HEK293 (cell line): ENCODE data around the gene HOXB13.
A peak's percentile ranks its signal among the peaks of the same experiment; 100 is the strongest.

Source experiments
- CTCF ChIA-PET: fragments of 350-600 bp; formaldehyde crosslinking; extraction: SDS; loops from one replicate; lab custom pipeline; 2021; ENCODE audit warnings: antibody characterized with exemption; lab: Yijun Ruan, JAX
- POLR2A ChIA-PET: fragments of 300-600 bp; formaldehyde crosslinking; extraction: SDS; loops from one replicate; lab custom pipeline; 2020; ENCODE audit warnings: antibody characterized with exemption, inconsistent platforms; lab: Yijun Ruan, JAX
- H3K27ac ChIP-seq: fragments of 200-500 bp; sonication (Bioruptor generic); 2 replicates; pipeline ENCODE4 v1.5.1; 2014; ENCODE audit warnings: low read depth, low read length, control low read depth, inconsistent platforms; ENCODE audit errors: extremely low read depth
- H3K36me3 ChIP-seq, 2 experiments: fragments of 200-500 bp in 1 of 2; sonication (Bioruptor generic) in 1 of 2; 1 replicate in 1 of 2; 2 replicates in 1 of 2; pipeline ENCODE4 v1.5.1; 2014 to 2017; ENCODE audit warnings: inconsistent platforms in 2 of 2, low read length in 2 of 2; ENCODE audit not compliant: control insufficient read depth in 2 of 2, insufficient read depth in 1 of 2
- H3K4me1 ChIP-seq: fragments of 200-500 bp; sonication (Bioruptor generic); 2 replicates; pipeline ENCODE4 v1.5.1; 2014; ENCODE audit warnings: mild to moderate bottlenecking, low read length, inconsistent platforms; ENCODE audit not compliant: control insufficient read depth, insufficient read depth
- H3K4me3 ChIP-seq: 2 replicates; pipeline ENCODE4 v1.5.1; 2011; ENCODE audit warnings: low read depth, mild to moderate bottlenecking, control low read depth, low read length, moderate library complexity
- H3K9me3 ChIP-seq: fragments of 200-500 bp; sonication (Bioruptor generic); 2 replicates; pipeline ENCODE4 v1.5.1; 2014; ENCODE audit warnings: low read depth, low read length, inconsistent platforms; ENCODE audit not compliant: control insufficient read depth, insufficient read depth
- AEBP2 ChIP-seq: fragments of 450-650 bp; formaldehyde crosslinking; IDR thresholded peaks from 2 replicates; pipeline ENCODE4 v1.5.1; 2016; ENCODE audit warnings: missing biosample characterization, missing genetic modification characterization, borderline replicate concordance
- CTCF ChIP-seq: fragments of 450-650 bp; formaldehyde crosslinking; IDR thresholded peaks from 2 replicates; pipeline ENCODE4 v1.5.1; 2016; ENCODE audit warnings: missing biosample characterization, missing genetic modification characterization
- GFI1B ChIP-seq: fragments of 450-650 bp; formaldehyde crosslinking; IDR thresholded peaks from 2 replicates; pipeline ENCODE4 v1.5.1; 2016; ENCODE audit warnings: missing biosample characterization, missing genetic modification characterization
- GLIS2 ChIP-seq: fragments of 450-650 bp; formaldehyde crosslinking; IDR thresholded peaks from 2 replicates; pipeline ENCODE4 v1.5.1; 2016; ENCODE audit warnings: missing biosample characterization, missing genetic modification characterization
- HOXA7 ChIP-seq: sonication (generic); formaldehyde crosslinking; IDR thresholded peaks from 2 replicates; pipeline ENCODE4 v1.8.1; 2022; ENCODE audit warnings: missing genetic modification reagents, borderline replicate concordance
- INSM2 ChIP-seq: fragments of 450-650 bp; formaldehyde crosslinking; IDR thresholded peaks from 2 replicates; pipeline ENCODE4 v1.5.1; 2016; ENCODE audit warnings: missing biosample characterization, missing genetic modification characterization
- KLF16 ChIP-seq: fragments of 450-650 bp; formaldehyde crosslinking; IDR thresholded peaks from 2 replicates; pipeline ENCODE4 v1.5.1; 2017; ENCODE audit warnings: missing biosample characterization, missing genetic modification characterization
- KLF8 ChIP-seq: fragments of 450-650 bp; formaldehyde crosslinking; IDR thresholded peaks from 2 replicates; pipeline ENCODE4 v1.5.1; 2016; ENCODE audit warnings: missing biosample characterization, missing genetic modification characterization
- MEIS1 ChIP-seq: sonication (generic); formaldehyde crosslinking; IDR thresholded peaks from 2 replicates; pipeline ENCODE4 v1.8.1; 2022; ENCODE audit warnings: missing genetic modification reagents, mild to moderate bottlenecking, borderline replicate concordance
- PRDM6 ChIP-seq: fragments of 450-650 bp; formaldehyde crosslinking; IDR thresholded peaks from 2 replicates; pipeline ENCODE4 v1.5.1; 2017; ENCODE audit warnings: missing biosample characterization, missing genetic modification characterization
- SCRT1 ChIP-seq: fragments of 450-650 bp; formaldehyde crosslinking; IDR thresholded peaks from 2 replicates; pipeline ENCODE4 v1.5.1; 2016; ENCODE audit warnings: missing biosample characterization, missing genetic modification characterization, borderline replicate concordance
- SCRT2 ChIP-seq: fragments of 450-650 bp; formaldehyde crosslinking; IDR thresholded peaks from 2 replicates; pipeline ENCODE4 v1.5.1; 2016; ENCODE audit warnings: missing biosample characterization, missing genetic modification characterization
- TCF7L2 ChIP-seq: IDR thresholded peaks from 2 replicates; pipeline ENCODE4 v1.6.1; 2011; ENCODE audit warnings: low read depth, mild to moderate bottlenecking, inconsistent platforms, low read length, moderate library complexity, borderline replicate concordance
- ZBTB21 ChIP-seq: fragments of 450-650 bp; formaldehyde crosslinking; IDR thresholded peaks from 2 replicates; pipeline ENCODE4 v1.5.1; 2017; ENCODE audit warnings: missing biosample characterization, missing genetic modification characterization
- ZNF140 ChIP-seq: fragments of 450-650 bp; formaldehyde crosslinking; IDR thresholded peaks from 2 replicates; pipeline ENCODE4 v1.5.1; 2016; ENCODE audit warnings: missing biosample characterization, missing genetic modification characterization
- ZNF169 ChIP-seq: fragments of 450-650 bp; formaldehyde crosslinking; IDR thresholded peaks from 2 replicates; pipeline ENCODE4 v1.5.1; 2016; ENCODE audit warnings: missing biosample characterization, missing genetic modification characterization
- ZNF214 ChIP-seq: fragments of 450-650 bp; formaldehyde crosslinking; IDR thresholded peaks from 2 replicates; pipeline ENCODE4 v1.5.1; 2017; ENCODE audit warnings: missing biosample characterization, mild to moderate bottlenecking, missing genetic modification characterization, borderline replicate concordance
- ZNF335 ChIP-seq: fragments of 450-650 bp; formaldehyde crosslinking; conservative IDR thresholded peaks from 2 replicates; pipeline ENCODE4 v1.5.1; 2016; ENCODE audit warnings: missing biosample characterization, missing genetic modification characterization
- ZNF366 ChIP-seq: fragments of 450-650 bp; formaldehyde crosslinking; conservative IDR thresholded peaks from 2 replicates; pipeline ENCODE4 v1.5.1; 2016; ENCODE audit warnings: missing biosample characterization, missing genetic modification characterization
- ZNF398 ChIP-seq: fragments of 450-650 bp; formaldehyde crosslinking; IDR thresholded peaks from 2 replicates; pipeline ENCODE4 v1.5.1; 2017; ENCODE audit warnings: missing biosample characterization, missing genetic modification characterization
- ZNF449 ChIP-seq: fragments of 450-650 bp; formaldehyde crosslinking; IDR thresholded peaks from 2 replicates; pipeline ENCODE4 v1.5.1; 2017; ENCODE audit warnings: missing biosample characterization, mild to moderate bottlenecking, missing genetic modification characterization, moderate library complexity
- ZNF555 ChIP-seq: fragments of 450-650 bp; formaldehyde crosslinking; conservative IDR thresholded peaks from 2 replicates; pipeline ENCODE4 v1.5.1; 2017; ENCODE audit warnings: missing biosample characterization, mild to moderate bottlenecking, missing genetic modification characterization, inconsistent platforms
- ZNF560 ChIP-seq: fragments of 450-650 bp; formaldehyde crosslinking; IDR thresholded peaks from 2 replicates; pipeline ENCODE4 v1.5.1; 2017; ENCODE audit warnings: missing biosample characterization, missing genetic modification characterization, borderline replicate concordance
- ZNF837 ChIP-seq: fragments of 450-650 bp; formaldehyde crosslinking; IDR thresholded peaks from 2 replicates; pipeline ENCODE4 v1.5.1; 2016; ENCODE audit warnings: missing biosample characterization, missing genetic modification characterization

HOXB13 gene

GRCh38 chr17:48681609-48682008 is 46.9 kb downstream of the HOXB13 start:
- no peaks in the 10 kb centered on the region for H3K4me1 ChIP-seq
- no peaks in the 10 kb centered on the region for H3K9me3 ChIP-seq
- CTCF ChIA-PET, result interaction anchor here (0.5 to 17.1 kb wide), 11 partner anchors 10 to 511 kb away, joined by 3 to 365 read pairs (median 4); partner anchors contain the start of genes HOXB13 and PRAC2
- H3K27ac ChIP-seq, result no peak overlapping the region
- TF ChIP-seq ZNF366 (no peak), AEBP2 (tag by site-specific recombination) (no peak), SCRT1 (tag by site-specific recombination) (0 out of 2 replicates have a peak, but pooled peaks have one; percentile 25), CTCF (tag by site-specific recombination) (no peak), SCRT2 (tag by site-specific recombination) (peak; percentile 57), ZNF398 (no peak), KLF16 (tag by site-specific recombination) (no peak)
- POLR2A ChIA-PET, result no interaction called here
- no peaks in the 10 kb centered on the region for H3K36me3 ChIP-seq
- H3K4me3 ChIP-seq, result no peak overlapping the region

- no peaks in the 10 kb centered on the region for H3K4me1 ChIP-seq
- no peaks in the 10 kb centered on the region for H3K36me3 ChIP-seq
- CTCF ChIA-PET, result interaction anchor here (0.5 to 17.1 kb wide), 47 partner anchors 8 to 353 kb away, joined by 3 to 365 read pairs (median 8); partner anchors contain the start of genes ATP5MC1, HOXB13, HOXB9 and PRAC2
- H3K27ac ChIP-seq, result no peak overlapping the region
- no peak overlapping the region for H3K4me3 ChIP-seq
- POLR2A ChIA-PET, result interaction anchor here (0.5 to 2.1 kb wide), 4 partner anchors 61 to 205 kb away, joined by 3 to 7 read pairs (median 5); no protein-coding TSS in a partner anchor
- no peaks in the 10 kb centered on the region for H3K9me3 ChIP-seq
- TF ChIP-seq ZBTB21 (tag by site-specific recombination), result no peak
- no peak for TF ChIP-seq TCF7L2
- TF ChIP-seq PRDM6, result peak; percentile 59; the same call in 1 of the 2 replicates
- peak; percentile 96 for TF ChIP-seq ZNF214
- no peak for TF ChIP-seq ZNF560 (tag by site-specific recombination)
- no peak for TF ChIP-seq ZNF169 (tag by site-specific recombination)
- TF ChIP-seq ZNF140, result no peak
- TF ChIP-seq INSM2, result no peak
- TF ChIP-seq ZNF555 (tag by site-specific recombination), result no peak
- TF ChIP-seq MEIS1 (CRISPR knock-in tag), result no peak
- TF ChIP-seq ZNF837 (tag by site-specific recombination), result no peak
- no peak for TF ChIP-seq GFI1B (tag by site-specific recombination)
- TF ChIP-seq KLF8, result no peak
- no peak for TF ChIP-seq ZNF449 (tag by site-specific recombination)
- no peak for TF ChIP-seq HOXA7 (CRISPR knock-in tag)
- TF ChIP-seq GLIS2 (tag by site-specific recombination), result no peak
- no peak for TF ChIP-seq ZNF335
Observed at GRCh38 chr17:48679385-48680096, 49.0 kb downstream of the HOXB13 start.
